Right lobe of liver (tissue), 4 donors: ENCODE data around the gene HOXD10.

Experiments
- CTCF ChIP-seq, 4 donors: fragments of 200-600 bp in 3 of 4; fragments of 450-650 bp in 1 of 4; IDR thresholded peaks; one replicate each; pipeline versions ENCODE4 v1.5.1 to v1.8.0; 2016 to 2022; ENCODE audit warnings: antibody characterized with exemption in 4 of 4, mild to moderate bottlenecking in 2 of 4
- POLR2A ChIP-seq: fragments of 450-650 bp; IDR thresholded peaks from one replicate; pipeline ENCODE4 v1.6.1; 2017; ENCODE audit warnings: antibody characterized with exemption, mild to moderate bottlenecking
- donor health status: DM: no; HTN: no; CAD: no.
- donor health status: DM: no; HTN: no; CAD: no.
- donor health status: DM: no; HTN: yes; CAD: no.

- no peak for TF ChIP-seq CTCF (IDR thresholded peaks at IDR 0.05)
- TF ChIP-seq POLR2A, result no peak
Measured at GRCh38 chr2:176117162-176117822, 714 bp downstream of the HOXD10 start.
